Caco-2 (cell line): Measurements from ENCODE around the gene TMX4. TPM values are rescaled to one million over a fixed set of nuclear protein-coding genes. Genes with fewer than 3 reads are reported as not detected.

Experiments used
- BruUV-seq: library from RNA; stranded (reverse); fragments of 400-500 nt; replicated peaks from 2 replicates; lab custom pipeline; 2021; lab: Mats Ljungman, UMichigan
- CTCF ChIA-PET: fragments of 300-600 bp; sonication (Branson Sonifier 250); formaldehyde crosslinking; loops from one replicate; lab custom pipeline; 2022; ENCODE audit warnings: antibody characterized with exemption; lab: Charles Lee
- POLR2A ChIA-PET: fragments of 300-600 bp; sonication (Branson Sonifier 250); formaldehyde crosslinking; loops from one replicate; lab custom pipeline; 2022; ENCODE audit warnings: antibody characterized with exemption; lab: Charles Lee
- DNase-seq, 2 experiments: peaks; one replicate each; pipeline versions ENCODE4 v3.0.0 to v3.0.0-alpha.2; 2020 to 2022
- H3K27me3 ChIP-seq: replicated peaks from 2 replicates; pipeline ENCODE4 v1.6.0; 2011; ENCODE audit warnings: low read length; ENCODE audit not compliant: control insufficient read depth, insufficient read depth
- H3K36me3 ChIP-seq: 2 replicates; pipeline ENCODE4 v1.5.1; 2011; ENCODE audit warnings: low read length; ENCODE audit not compliant: control insufficient read depth, insufficient read depth
- H3K4me1 ChIP-seq: fragments of 250-450 bp; sonication (Bioruptor Pico); 2 replicates; pipeline ENCODE4 v1.5.1; 2020; ENCODE audit warnings: mild to moderate bottlenecking
- H3K4me3 ChIP-seq: 2 replicates; pipeline ENCODE4 v1.5.1; 2011; ENCODE audit warnings: low read depth, mild to moderate bottlenecking, control low read depth, low read length
- H3K9me3 ChIP-seq: fragments of 250-450 bp; sonication (Bioruptor Pico); 2 replicates; pipeline ENCODE4 v1.5.1; 2020; ENCODE audit warnings: mild to moderate bottlenecking, moderate library complexity
- H3K27ac Mint-ChIP-seq: one replicate; pipeline ENCODE4 v1.8.0; 2022; ENCODE audit warnings: mixed read lengths; ENCODE audit not compliant: unreplicated experiment
- H3K27me3 Mint-ChIP-seq: one replicate; pipeline ENCODE4 v1.8.0; 2022; ENCODE audit warnings: mixed read lengths; ENCODE audit not compliant: insufficient read depth, unreplicated experiment
- H3K36me3 Mint-ChIP-seq: one replicate; pipeline ENCODE4 v1.8.0; 2022; ENCODE audit warnings: mild to moderate bottlenecking, mixed read lengths; ENCODE audit not compliant: insufficient read depth, unreplicated experiment
- H3K4me1 Mint-ChIP-seq: one replicate; pipeline ENCODE4 v1.8.0; 2022; ENCODE audit warnings: low read depth, mixed read lengths; ENCODE audit not compliant: unreplicated experiment
- H3K4me3 Mint-ChIP-seq: one replicate; pipeline ENCODE4 v1.8.0; 2022; ENCODE audit warnings: mild to moderate bottlenecking, moderate library complexity, mixed read lengths; ENCODE audit not compliant: unreplicated experiment
- H3K9me3 Mint-ChIP-seq: one replicate; pipeline ENCODE4 v1.8.0; 2022; ENCODE audit warnings: mixed read lengths; ENCODE audit not compliant: unreplicated experiment
- intact Hi-C: fragments of 100-400 bp; cut with micrococcal nuclease; formaldehyde crosslinking; loops from one replicate; pipeline ENCODE4 v1.10.0; 2022; ENCODE audit not compliant: unreplicated experiment
- total RNA-seq: library from RNA; stranded (reverse); gene quantifications from 2 replicates; pipeline ENCODE4 v1.2.3, GENCODE V29; 2022
- TF ChIP-seq, protein P1 (sequence below), 2 experiments: fragments of 200-600 bp in 1 of 2; IDR thresholded peaks; 1 replicate in 1 of 2; 2 replicates in 1 of 2; pipeline versions ENCODE4 v1.5.1 to v1.8.0; 2011 to 2022; ENCODE audit warnings: antibody characterized with exemption in 1 of 2, control low read depth in 1 of 2, inconsistent platforms in 1 of 2, low read depth in 1 of 2, low read length in 1 of 2, mild to moderate bottlenecking in 1 of 2, moderate library complexity in 1 of 2; ENCODE audit not compliant: insufficient read depth in 1 of 2, severe bottlenecking in 1 of 2, unreplicated experiment in 1 of 2

The TMX4 gene
- total RNA-seq, 1 experiment from 2014 or later, result 17.0 TPM

DNA sequence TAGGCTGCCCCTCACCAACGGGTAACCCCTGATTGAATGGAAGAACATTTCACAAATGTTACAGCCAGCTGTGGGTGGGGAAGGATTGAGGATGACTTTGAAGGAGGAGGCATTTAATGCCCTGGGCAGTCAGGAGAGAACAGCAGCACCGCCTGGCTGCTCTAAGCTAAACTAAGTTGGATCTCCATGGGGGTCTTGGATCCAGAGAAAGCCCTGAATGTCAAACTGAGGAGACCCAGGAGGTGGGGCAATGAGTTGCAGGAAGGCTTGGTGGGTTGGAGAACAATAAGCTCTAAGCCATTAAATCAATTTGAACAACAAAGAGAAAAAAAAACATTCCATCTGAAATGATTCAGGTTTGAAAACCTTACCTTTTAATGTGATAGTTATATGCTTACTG is 35.4 kb downstream of the TMX4 start:
- Histone ChIP-seq H3K36me3 (no peaks in the 10 kb centered on the region), H3K27me3 (no peaks in the 10 kb centered on the region), H3K4me1 (peaks cover 10% of the 10 kb centered on the region), H3K9me3 (no peaks in the 10 kb centered on the region), H3K4me3 (no peak overlapping the region)
- TF ChIP-seq, protein P1, sequence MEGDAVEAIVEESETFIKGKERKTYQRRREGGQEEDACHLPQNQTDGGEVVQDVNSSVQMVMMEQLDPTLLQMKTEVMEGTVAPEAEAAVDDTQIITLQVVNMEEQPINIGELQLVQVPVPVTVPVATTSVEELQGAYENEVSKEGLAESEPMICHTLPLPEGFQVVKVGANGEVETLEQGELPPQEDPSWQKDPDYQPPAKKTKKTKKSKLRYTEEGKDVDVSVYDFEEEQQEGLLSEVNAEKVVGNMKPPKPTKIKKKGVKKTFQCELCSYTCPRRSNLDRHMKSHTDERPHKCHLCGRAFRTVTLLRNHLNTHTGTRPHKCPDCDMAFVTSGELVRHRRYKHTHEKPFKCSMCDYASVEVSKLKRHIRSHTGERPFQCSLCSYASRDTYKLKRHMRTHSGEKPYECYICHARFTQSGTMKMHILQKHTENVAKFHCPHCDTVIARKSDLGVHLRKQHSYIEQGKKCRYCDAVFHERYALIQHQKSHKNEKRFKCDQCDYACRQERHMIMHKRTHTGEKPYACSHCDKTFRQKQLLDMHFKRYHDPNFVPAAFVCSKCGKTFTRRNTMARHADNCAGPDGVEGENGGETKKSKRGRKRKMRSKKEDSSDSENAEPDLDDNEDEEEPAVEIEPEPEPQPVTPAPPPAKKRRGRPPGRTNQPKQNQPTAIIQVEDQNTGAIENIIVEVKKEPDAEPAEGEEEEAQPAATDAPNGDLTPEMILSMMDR (IDR thresholded peaks at IDR 0.05; ENCODE audit: insufficient read depth in 1 of 2, low read depth in 1 of 2, low read length in 1 of 2, severe bottlenecking in 1 of 2, unreplicated experiment in 1 of 2), result no peak
- no peaks in the 10 kb centered on the region for H3K4me1 Mint-ChIP-seq
- no peak overlapping the region for H3K27ac Mint-ChIP-seq
- no peak for DNase-seq
- ChIA-PET POLR2A (no interaction called here), CTCF (interaction anchor here (0.6 kb wide), 1 partner anchor 55 kb away, joined by 4 read pairs; no protein-coding TSS in a partner anchor)
- intact Hi-C loops, result no loop called here
- H3K27me3 Mint-ChIP-seq, result no peaks in the 10 kb centered on the region
- no peak overlapping the region for H3K4me3 Mint-ChIP-seq
- no TSS peak for BruUV-seq
- no peaks in the 10 kb centered on the region for H3K36me3 Mint-ChIP-seq
- no peaks in the 10 kb centered on the region for H3K9me3 Mint-ChIP-seq

DNA sequence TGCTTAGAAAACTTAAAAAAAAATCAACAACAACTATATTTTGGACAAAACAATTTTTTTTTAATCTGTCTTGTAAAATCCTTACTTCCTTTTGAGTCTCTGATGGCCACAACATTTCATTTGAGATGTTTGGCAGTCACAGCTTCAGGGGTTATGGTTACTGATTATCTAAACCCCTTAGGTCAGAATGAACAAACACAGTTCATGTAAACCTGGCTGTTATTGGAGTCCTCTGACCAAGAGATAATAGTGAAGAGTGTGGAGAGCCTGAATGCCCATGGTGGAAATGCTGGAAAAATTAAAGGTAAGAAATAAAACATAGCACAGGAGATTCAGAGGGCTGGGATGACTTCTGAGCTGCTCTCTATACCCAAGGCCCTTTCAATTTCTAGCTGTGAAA is 38.2 kb downstream of the TMX4 start:
- Mint-ChIP-seq H3K27me3 (no peaks in the 10 kb centered on the region), H3K36me3 (no peaks in the 10 kb centered on the region), H3K27ac (no peak overlapping the region), H3K4me3 (no peak overlapping the region), H3K4me1 (no peaks in the 10 kb centered on the region), H3K9me3 (no peaks in the 10 kb centered on the region)
- DNase-seq, result no peak
- H3K9me3 ChIP-seq, result no peaks in the 10 kb centered on the region
- H3K36me3 ChIP-seq, result no peaks in the 10 kb centered on the region
- TF ChIP-seq, protein P1 (IDR thresholded peaks at IDR 0.05; ENCODE audit: insufficient read depth in 1 of 2, low read depth in 1 of 2, low read length in 1 of 2, severe bottlenecking in 1 of 2, unreplicated experiment in 1 of 2), result no peak
- no peaks in the 10 kb centered on the region for H3K27me3 ChIP-seq
- BruUV-seq, result no TSS peak
- ChIA-PET CTCF (interaction anchor here (1.0 to 1.4 kb wide), 3 partner anchors 45 to 741 kb away, joined by 3 to 11 read pairs (median 8); no protein-coding TSS in a partner anchor), POLR2A (no interaction called here)
- intact Hi-C loops, result loop anchor here (2.0 kb wide), 1 partner anchor 473 kb away; no protein-coding TSS in a partner anchor
- no peak overlapping the region for H3K4me3 ChIP-seq
- H3K4me1 ChIP-seq, result peaks cover 10% of the 10 kb centered on the region

DNA sequence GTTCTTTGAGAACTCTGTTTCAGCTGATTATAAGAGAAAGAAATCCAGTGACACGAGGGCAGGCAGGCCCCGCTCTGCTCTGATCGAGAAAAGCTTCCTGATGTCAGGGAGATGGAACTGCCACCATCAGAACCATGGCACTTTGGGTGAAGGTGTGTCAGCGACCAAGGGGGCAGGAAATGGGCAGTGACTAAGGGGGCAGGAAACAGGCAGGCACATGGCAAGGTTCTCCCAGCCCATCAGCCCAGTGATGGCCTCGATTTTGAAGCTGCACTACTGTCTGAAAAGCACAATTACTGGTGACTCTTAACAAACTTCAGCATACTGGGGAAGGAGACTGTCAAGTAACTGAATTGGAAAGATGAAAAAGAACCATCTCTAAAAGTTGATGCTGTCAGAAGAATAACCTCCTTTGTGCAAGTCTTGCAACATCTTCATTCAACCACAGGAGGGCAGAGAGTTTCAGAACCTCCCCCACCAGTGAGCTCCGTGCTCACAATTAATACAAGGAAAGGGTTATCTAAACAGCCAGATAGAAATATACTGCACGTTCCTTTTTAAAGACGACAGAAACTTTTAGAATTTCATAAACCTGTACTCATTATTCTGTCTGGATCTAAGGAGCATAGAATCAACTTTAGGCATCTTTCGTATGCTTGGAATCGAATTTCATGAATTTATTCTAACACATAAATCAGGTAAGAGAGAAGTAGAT is 39.1 kb downstream of the TMX4 start:
- ChIA-PET CTCF (interaction anchor here (0.7 to 1.4 kb wide), 9 partner anchors 9 to 1607 kb away, joined by 3 to 11 read pairs (median 5); no protein-coding TSS in a partner anchor), POLR2A (no interaction called here)
- Mint-ChIP-seq H3K9me3 (no peaks in the 10 kb centered on the region), H3K36me3 (no peaks in the 10 kb centered on the region), H3K27ac (no peak overlapping the region), H3K27me3 (no peaks in the 10 kb centered on the region), H3K4me1 (no peaks in the 10 kb centered on the region), H3K4me3 (no peak overlapping the region)
- Histone ChIP-seq H3K9me3 (no peaks in the 10 kb centered on the region), H3K4me3 (no peak overlapping the region), H3K4me1 (peaks cover 10% of the 10 kb centered on the region), H3K36me3 (no peaks in the 10 kb centered on the region), H3K27me3 (no peaks in the 10 kb centered on the region)
- TF ChIP-seq, protein P1 (IDR thresholded peaks at IDR 0.05; ENCODE audit: insufficient read depth in 1 of 2, low read depth in 1 of 2, low read length in 1 of 2, severe bottlenecking in 1 of 2, unreplicated experiment in 1 of 2), result peak; percentile 42 to 74
- intact Hi-C loops, result loop anchor here (1.0 to 2.0 kb wide), 2 partner anchors 474 to 742 kb away; no protein-coding TSS in a partner anchor
- BruUV-seq, result no TSS peak
- peak; percentile 41 to 46 for DNase-seq
